Thoracic aorta (tissue), 2 donors: ENCODE results near the gene PDIA3. TPM values are rescaled to one million over a fixed set of nuclear protein-coding genes. Genes with fewer than 3 reads are reported as not detected.

Experiments
- ATAC-seq: fragments of 150-250 bp; one replicate; pipeline ENCODE4 v1.8.0; 2017; ENCODE audit warnings: low read depth; ENCODE audit not compliant: insufficient number of reproducible peaks, low FRiP score
- DNase-seq: peaks from one replicate; pipeline ENCODE4 v3.0.0-alpha.2; 2020; ENCODE audit warnings: low spot score
- H3K27ac ChIP-seq, 2 donors: fragments of 200-600 bp; sonication (generic); 1 replicate in 1 of 2; 2 replicates in 1 of 2; pipeline ENCODE4 v1.5.1; 2016; ENCODE audit warnings: mild to moderate bottlenecking in 2 of 2, moderate library complexity in 2 of 2
- H3K27me3 ChIP-seq: fragments of 200-600 bp; sonication (generic); replicated peaks from 2 replicates; pipeline ENCODE4 v1.6.0; 2016; ENCODE audit warnings: mild to moderate bottlenecking; ENCODE audit not compliant: insufficient read depth
- H3K36me3 ChIP-seq: fragments of 200-600 bp; sonication (generic); one replicate; pipeline ENCODE4 v1.5.1; 2016
- H3K4me1 ChIP-seq, 2 donors: fragments of 200-600 bp; sonication (generic); 1 replicate in 1 of 2; 2 replicates in 1 of 2; pipeline versions ENCODE4 v1.5.1 to v1.6.0; 2016; ENCODE audit warnings: low read depth in 2 of 2, mild to moderate bottlenecking in 1 of 2; ENCODE audit not compliant: control insufficient read depth in 1 of 2
- H3K4me3 ChIP-seq: fragments of 200-600 bp; sonication (generic); 2 replicates; pipeline ENCODE4 v1.5.1; 2016; ENCODE audit warnings: mild to moderate bottlenecking
- H3K9me3 ChIP-seq: fragments of 200-600 bp; sonication (generic); 2 replicates; pipeline ENCODE4 v1.5.1; 2016
- CTCF ChIP-seq: fragments of 200-600 bp; sonication (generic); IDR thresholded peaks from one replicate; pipeline ENCODE4 v1.5.1; 2019; ENCODE audit warnings: antibody characterized with exemption
- total RNA-seq, 2 donors: library from RNA; depleted of rRNA; stranded (reverse); fragments of >200 nt; gene quantifications; one replicate each; pipeline versions ENCODE4 v1.1.0 to v1.2.3, GENCODE V29; 2016

The PDIA3 gene
- total RNA-seq, 2 donors from 2014 or later, result 136 to 144 TPM

- H3K4me3 ChIP-seq, result no peak overlapping the region
- H3K9me3 ChIP-seq, result no peaks in the 10 kb centered on the region
- DNase-seq, result no peak
- no peak for ATAC-seq
- no peak for TF ChIP-seq CTCF
- H3K27me3 ChIP-seq, result no peaks in the 10 kb centered on the region
- H3K36me3 ChIP-seq, result peaks cover 16% of the 10 kb centered on the region
- H3K4me1 ChIP-seq, result peaks cover 23 to 32% of the 10 kb centered on the region in 2 donors
- H3K27ac ChIP-seq, result no peak overlapping the region
These were observed 75.3 kb downstream of the PDIA3 start for GRCh38 chr15:43821505-43821904.

Other genes starting within 250 kb of the PDIA3 start
- gene MAP1A, start 228.8 kb upstream of the PDIA3 start, total RNA-seq, result 10 to 100 TPM; 29.8 to 39.4 TPM
- 10 to 100 TPM; 43.5 to 61.2 TPM for gene PPIP5K1, start 156.2 kb upstream of the PDIA3 start, total RNA-seq
- not detected for gene CKMT1B, start 152.4 kb upstream of the PDIA3 start, total RNA-seq
- gene STRC, start 127.6 kb upstream of the PDIA3 start, total RNA-seq, result 1 to 10 TPM; 1.1 to 1.2 TPM
- gene CATSPER2, start 97.6 kb upstream of the PDIA3 start, total RNA-seq, result 1 to 10 TPM; 3.0 to 5.2 TPM
- gene CKMT1A, start 52.6 kb upstream of the PDIA3 start, total RNA-seq, result not detected
- 10 to 100 TPM in 1 of 2 donors, 1 to 10 TPM in 1; 7.2 to 11.2 TPM for gene ELL3, start 30.5 kb downstream of the PDIA3 start, total RNA-seq
- 100 to 1,000 TPM; 532 to 761 TPM for gene SERF2, start 45.9 kb downstream of the PDIA3 start, total RNA-seq
- gene SERINC4, start 53.8 kb downstream of the PDIA3 start, total RNA-seq, result not detected
- 10 to 100 TPM in 1 of 2 donors, 1 to 10 TPM in 1; 9.2 to 21.2 TPM for gene HYPK, start 54.2 kb downstream of the PDIA3 start, total RNA-seq
- 10 to 100 TPM in 1 of 2 donors, 1 to 10 TPM in 1; 6.8 to 20.8 TPM for gene MFAP1, start 78.3 kb downstream of the PDIA3 start, total RNA-seq
- 1 to 10 TPM; 3.8 to 6.6 TPM for gene WDR76, start 80.6 kb downstream of the PDIA3 start, total RNA-seq